ENCODE data around the gene CMSS1.

DNA sequence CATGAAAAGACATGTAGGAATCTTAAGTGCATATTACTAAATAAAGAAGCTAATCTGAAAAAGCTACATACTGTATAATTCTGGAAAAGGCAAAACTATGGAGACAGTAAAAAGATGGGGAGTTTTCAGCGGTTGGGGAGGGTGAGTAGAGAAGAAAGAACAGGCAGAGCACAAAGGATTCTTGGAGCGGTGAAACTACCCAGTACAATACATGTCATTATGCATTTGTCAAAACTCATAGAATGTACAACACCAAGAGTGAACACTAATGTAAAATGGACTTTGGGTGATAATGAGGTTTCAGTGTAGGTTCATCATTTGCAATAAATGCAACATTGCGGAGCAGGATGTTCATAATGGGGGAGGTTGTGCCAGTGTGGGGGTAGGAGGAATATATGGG lies 45.5 kb upstream of the CMSS1 start:
- no peak for TF ChIP-seq EP300 (IDR thresholded peaks at IDR 0.05)
- TF ChIP-seq, protein P1, sequence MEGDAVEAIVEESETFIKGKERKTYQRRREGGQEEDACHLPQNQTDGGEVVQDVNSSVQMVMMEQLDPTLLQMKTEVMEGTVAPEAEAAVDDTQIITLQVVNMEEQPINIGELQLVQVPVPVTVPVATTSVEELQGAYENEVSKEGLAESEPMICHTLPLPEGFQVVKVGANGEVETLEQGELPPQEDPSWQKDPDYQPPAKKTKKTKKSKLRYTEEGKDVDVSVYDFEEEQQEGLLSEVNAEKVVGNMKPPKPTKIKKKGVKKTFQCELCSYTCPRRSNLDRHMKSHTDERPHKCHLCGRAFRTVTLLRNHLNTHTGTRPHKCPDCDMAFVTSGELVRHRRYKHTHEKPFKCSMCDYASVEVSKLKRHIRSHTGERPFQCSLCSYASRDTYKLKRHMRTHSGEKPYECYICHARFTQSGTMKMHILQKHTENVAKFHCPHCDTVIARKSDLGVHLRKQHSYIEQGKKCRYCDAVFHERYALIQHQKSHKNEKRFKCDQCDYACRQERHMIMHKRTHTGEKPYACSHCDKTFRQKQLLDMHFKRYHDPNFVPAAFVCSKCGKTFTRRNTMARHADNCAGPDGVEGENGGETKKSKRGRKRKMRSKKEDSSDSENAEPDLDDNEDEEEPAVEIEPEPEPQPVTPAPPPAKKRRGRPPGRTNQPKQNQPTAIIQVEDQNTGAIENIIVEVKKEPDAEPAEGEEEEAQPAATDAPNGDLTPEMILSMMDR (IDR thresholded peaks at IDR 0.05), result no peak
- no peak for TF ChIP-seq POLR2A (IDR thresholded peaks at IDR 0.05; ENCODE audit: low read depth)
- no peak for TF ChIP-seq POLR2AphosphoS5 (IDR thresholded peaks at IDR 0.05)

Measured in esophagus muscularis mucosa (tissue), 4 donors.